Keratinocyte (primary cell): ENCODE data around the gene CNKSR3. TPM values are rescaled to one million over a fixed set of nuclear protein-coding genes. Genes with fewer than 3 reads are reported as not detected.

Experiments used
- DNase-seq: peaks from one replicate; pipeline ENCODE4 v3.0.0-alpha.2; 2011; ENCODE audit warnings: low read depth, missing footprints, low spot score
- FAIRE-seq: peaks from 2 replicates; lab custom pipeline; 2011; peaks lifted over from hg19 to GRCh38; lab: Jason Lieb, UNC
- H2AFZ ChIP-seq: 2 replicates; pipeline ENCODE4 v1.6.0; 2012; ENCODE audit warnings: low read length, control low read depth, inconsistent platforms; ENCODE audit not compliant: control insufficient read depth
- H3K27ac ChIP-seq: 2 replicates; pipeline ENCODE4 v1.5.1; 2011; ENCODE audit warnings: low read length; ENCODE audit not compliant: control insufficient read depth, insufficient read depth
- H3K27me3 ChIP-seq: 3 replicates; pipeline ENCODE4 v1.6.0; 2011; ENCODE audit warnings: low read length; ENCODE audit not compliant: control insufficient read depth, insufficient read depth; ENCODE audit errors: extremely low read depth
- H3K36me3 ChIP-seq, 2 experiments: 2 replicates in 1 of 2; 3 replicates in 1 of 2; pipeline ENCODE4 v1.5.1; 2011; ENCODE audit warnings: low read length in 2 of 2, mild to moderate bottlenecking in 1 of 2; ENCODE audit not compliant: control insufficient read depth in 2 of 2, insufficient read depth in 2 of 2; ENCODE audit errors: extremely low read depth in 1 of 2
- H3K4me1 ChIP-seq: 3 replicates; pipeline ENCODE4 v1.5.1; 2011; ENCODE audit warnings: low read length; ENCODE audit not compliant: control insufficient read depth, insufficient read depth; ENCODE audit errors: extremely low read depth
- H3K4me2 ChIP-seq: 3 replicates; pipeline ENCODE4 v1.6.0; 2011; ENCODE audit warnings: low read depth, low read length; ENCODE audit not compliant: control insufficient read depth, insufficient read depth; ENCODE audit errors: extremely low read depth
- H3K4me3 ChIP-seq, 3 experiments: fragments of 200-600 bp in 1 of 3; sonication (generic) in 1 of 3; 2 replicates in 2 of 3; 3 replicates in 1 of 3; pipeline ENCODE4 v1.5.1; 2011 to 2016; ENCODE audit warnings: low read length in 3 of 3, mild to moderate bottlenecking in 3 of 3, control low read depth in 2 of 3, inconsistent platforms in 1 of 3, low read depth in 1 of 3, mixed read lengths in 1 of 3, mixed run types in 1 of 3, moderate library complexity in 1 of 3; ENCODE audit not compliant: control insufficient read depth in 2 of 3, insufficient read depth in 2 of 3; ENCODE audit errors: extremely low read depth in 1 of 3
- H3K79me2 ChIP-seq: 2 replicates; pipeline ENCODE4 v1.6.0; 2012; ENCODE audit warnings: low read length; ENCODE audit not compliant: control insufficient read depth, insufficient read depth
- H3K9ac ChIP-seq: 3 replicates; pipeline ENCODE4 v1.6.0; 2011; ENCODE audit warnings: low read length; ENCODE audit not compliant: control insufficient read depth, insufficient read depth; ENCODE audit errors: extremely low read depth
- H3K9me1 ChIP-seq: 3 replicates; pipeline ENCODE4 v1.6.0; 2011; ENCODE audit warnings: low read length; ENCODE audit not compliant: control insufficient read depth, insufficient read depth; ENCODE audit errors: extremely low read depth
- H3K9me3 ChIP-seq: 2 replicates; pipeline ENCODE4 v1.5.1; 2012; ENCODE audit warnings: low read depth, low read length; ENCODE audit not compliant: control insufficient read depth
- H4K20me1 ChIP-seq: 3 replicates; pipeline ENCODE4 v1.6.0; 2011; ENCODE audit warnings: low read length; ENCODE audit not compliant: control insufficient read depth, insufficient read depth; ENCODE audit errors: extremely low read depth
- EZH2 ChIP-seq: IDR thresholded peaks from one replicate; pipeline ENCODE4 v1.6.1; 2012; ENCODE audit warnings: inconsistent platforms, mild to moderate bottlenecking, low read length, moderate library complexity
- dilution Hi-C: fragments of 300-500 bp; cut with MboI; formaldehyde crosslinking; loops from one replicate; pipeline ENCODE4 v1.7.0; 2020; ENCODE audit warnings: low sequenced_read_pairs; ENCODE audit not compliant: extremely low pct_ligation_motif_present
- polyA plus RNA-seq, 5 experiments: library from polyadenylated mRNA; depleted of rRNA in 3 of 5; stranded (reverse) in 3 of 5; stranded (forward) in 1 of 5; unstranded in 1 of 5; fragments of >200 nt; gene quantifications; 1 replicate in 1 of 5; 2 replicates in 3 of 5; 3 replicates in 1 of 5; pipeline versions ENCODE4 v1.2.1 to v1.2.3, GENCODE V29; 2011 to 2012; ENCODE audit warnings: missing spikeins in 2 of 5, low read depth in 1 of 5, low replicate concordance in 1 of 5
- TF ChIP-seq, protein P1 (sequence below), 3 experiments: IDR thresholded peaks in 1 of 3; conservative IDR thresholded peaks in 1 of 3; optimal IDR thresholded peaks in 1 of 3; 2 replicates in 2 of 3; 3 replicates in 1 of 3; pipeline versions ENCODE3 to v1.5.1; 2011; ENCODE audit warnings: low read length in 3 of 3, mild to moderate bottlenecking in 3 of 3, moderate library complexity in 2 of 3, control low read depth in 1 of 3, inconsistent platforms in 1 of 3; ENCODE audit not compliant: insufficient read depth in 2 of 3; ENCODE audit errors: extremely low read depth in 1 of 3

Gene CNKSR3
- polyA plus RNA-seq, 1 donor (not counting 4 experiments of a cell fraction or from before 2014, with no cell fraction given), result 2.0 TPM

DNA sequence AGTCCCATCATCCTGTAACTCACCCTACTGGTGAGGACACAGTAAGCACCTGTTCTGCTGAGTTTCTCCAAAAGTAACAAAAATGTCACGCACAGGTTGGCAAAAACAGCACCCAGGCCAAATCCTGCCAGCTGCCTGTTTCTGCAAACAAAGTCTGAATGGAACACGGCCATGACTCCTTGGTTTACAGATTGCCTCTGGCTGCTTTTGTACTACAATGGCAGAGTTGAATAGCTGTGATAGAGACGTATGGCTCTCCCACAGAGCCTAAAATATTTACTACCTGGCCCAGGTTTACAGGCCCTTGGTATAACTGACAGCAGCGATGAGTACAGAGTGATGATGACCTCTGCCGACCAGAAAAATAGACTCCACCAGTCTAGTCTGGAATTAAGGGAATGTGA, 52.6 kb downstream of the CNKSR3 start:
- Histone ChIP-seq H3K9me3 (no peaks in the 10 kb centered on the region), H3K9ac (no peak overlapping the region), H3K4me2 (no peak overlapping the region), H3K27ac (no peak overlapping the region), H3K4me1 (peaks cover 13% of the 10 kb centered on the region), H3K27me3 (no peaks in the 10 kb centered on the region), H3K79me2 (no peaks in the 10 kb centered on the region), H4K20me1 (no peaks in the 10 kb centered on the region), H3K36me3 (no peaks in the 10 kb centered on the region), H2AFZ (no peak overlapping the region), H3K4me3 (no peak overlapping the region), H3K9me1 (no peaks in the 10 kb centered on the region)
- no peak for DNase-seq
- TF ChIP-seq EZH2, result no peak
- TF ChIP-seq, protein P1, sequence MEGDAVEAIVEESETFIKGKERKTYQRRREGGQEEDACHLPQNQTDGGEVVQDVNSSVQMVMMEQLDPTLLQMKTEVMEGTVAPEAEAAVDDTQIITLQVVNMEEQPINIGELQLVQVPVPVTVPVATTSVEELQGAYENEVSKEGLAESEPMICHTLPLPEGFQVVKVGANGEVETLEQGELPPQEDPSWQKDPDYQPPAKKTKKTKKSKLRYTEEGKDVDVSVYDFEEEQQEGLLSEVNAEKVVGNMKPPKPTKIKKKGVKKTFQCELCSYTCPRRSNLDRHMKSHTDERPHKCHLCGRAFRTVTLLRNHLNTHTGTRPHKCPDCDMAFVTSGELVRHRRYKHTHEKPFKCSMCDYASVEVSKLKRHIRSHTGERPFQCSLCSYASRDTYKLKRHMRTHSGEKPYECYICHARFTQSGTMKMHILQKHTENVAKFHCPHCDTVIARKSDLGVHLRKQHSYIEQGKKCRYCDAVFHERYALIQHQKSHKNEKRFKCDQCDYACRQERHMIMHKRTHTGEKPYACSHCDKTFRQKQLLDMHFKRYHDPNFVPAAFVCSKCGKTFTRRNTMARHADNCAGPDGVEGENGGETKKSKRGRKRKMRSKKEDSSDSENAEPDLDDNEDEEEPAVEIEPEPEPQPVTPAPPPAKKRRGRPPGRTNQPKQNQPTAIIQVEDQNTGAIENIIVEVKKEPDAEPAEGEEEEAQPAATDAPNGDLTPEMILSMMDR (optimal IDR thresholded peaks at IDR 0.05 in 1 of 3, IDR thresholded peaks at IDR 0.05 in 1 of 3, conservative IDR thresholded peaks at IDR 0.05 in 1 of 3; ENCODE audit: extremely low read depth in 1 of 3, insufficient read depth in 2 of 3, low read length in 3 of 3), result peak in 2 of 3 experiments; percentile 21 to 52
- dilution Hi-C loops, result loop anchor here (25.0 kb wide), 1 partner anchor 296 kb away; no protein-coding TSS in a partner anchor
- FAIRE-seq, result peak; percentile 51

DNA sequence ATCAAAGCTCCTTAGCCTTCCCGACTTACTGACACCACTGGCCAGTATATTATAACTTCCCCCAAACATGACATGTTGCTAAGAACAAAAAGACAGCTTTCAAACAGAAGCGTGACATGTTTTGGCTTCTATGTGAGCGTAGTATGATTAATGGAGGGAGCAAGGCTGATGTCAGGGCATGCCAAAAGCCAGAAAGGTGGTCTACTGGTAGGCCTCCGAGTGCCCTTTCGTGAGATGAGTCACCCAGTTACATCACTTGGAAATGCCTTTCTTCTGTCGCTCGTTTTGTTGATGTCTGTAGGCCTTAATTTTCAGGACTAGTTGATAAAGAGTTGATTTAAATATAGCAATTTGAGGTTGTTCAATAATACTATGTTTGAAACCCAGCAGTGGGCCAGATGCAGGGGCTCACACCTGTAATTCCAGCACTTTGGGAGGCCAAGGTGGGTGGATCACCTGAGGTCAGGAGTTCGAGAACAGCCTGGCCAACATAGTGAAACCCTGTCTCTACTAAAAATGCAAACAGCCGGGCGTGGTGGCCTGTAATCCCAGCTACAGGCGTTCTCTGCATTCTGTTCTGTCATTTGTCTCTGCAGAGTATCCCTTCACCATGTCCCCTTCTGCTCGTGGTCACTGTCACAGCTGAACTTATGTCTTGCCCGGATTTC, 53.3 kb downstream of the CNKSR3 start:
- H3K9ac ChIP-seq, result no peak overlapping the region
- H3K79me2 ChIP-seq, result no peaks in the 10 kb centered on the region
- no peak for FAIRE-seq
- H3K9me1 ChIP-seq, result no peaks in the 10 kb centered on the region
- H3K4me1 ChIP-seq, result peaks cover 13% of the 10 kb centered on the region
- no peaks in the 10 kb centered on the region for H4K20me1 ChIP-seq
- H2AFZ ChIP-seq, result no peak overlapping the region
- dilution Hi-C loops, result loop anchor here (25.0 kb wide), 1 partner anchor 295 kb away; no protein-coding TSS in a partner anchor
- no peaks in the 10 kb centered on the region for H3K36me3 ChIP-seq
- no peak overlapping the region for H3K4me2 ChIP-seq
- no peaks in the 10 kb centered on the region for H3K27me3 ChIP-seq
- no peaks in the 10 kb centered on the region for H3K9me3 ChIP-seq
- TF ChIP-seq, protein P1 (optimal IDR thresholded peaks at IDR 0.05 in 1 of 3, IDR thresholded peaks at IDR 0.05 in 1 of 3, conservative IDR thresholded peaks at IDR 0.05 in 1 of 3; ENCODE audit: extremely low read depth in 1 of 3, insufficient read depth in 2 of 3, low read length in 3 of 3), result no peak
- no peak for TF ChIP-seq EZH2
- no peak for DNase-seq
- H3K4me3 ChIP-seq, result no peak overlapping the region
- no peak overlapping the region for H3K27ac ChIP-seq
